HT1080 (cell line): ENCODE results near the gene NCKAP5L. TPM values are rescaled to one million over a fixed set of nuclear protein-coding genes. Genes with fewer than 3 reads are reported as not detected.
"Not testable (repeated sequence)": the region's sequence is repeated elsewhere in the genome, so short reads cannot be mapped to it uniquely, and the experiment has no call there.

Experiments used
- DNase-seq: peaks from one replicate; pipeline ENCODE4 v3.0.0-alpha.2; 2015; ENCODE audit warnings: low read depth
- total RNA-seq: library from RNA; depleted of rRNA; stranded (reverse); fragments of >200 nt; shearing (Covaris generic); gene quantifications from 2 replicates; pipeline ENCODE4 v1.2.3, GENCODE V29; 2014

Gene NCKAP5L
- total RNA-seq, 1 experiment from 2014 or later = 22.2 TPM

DNA sequence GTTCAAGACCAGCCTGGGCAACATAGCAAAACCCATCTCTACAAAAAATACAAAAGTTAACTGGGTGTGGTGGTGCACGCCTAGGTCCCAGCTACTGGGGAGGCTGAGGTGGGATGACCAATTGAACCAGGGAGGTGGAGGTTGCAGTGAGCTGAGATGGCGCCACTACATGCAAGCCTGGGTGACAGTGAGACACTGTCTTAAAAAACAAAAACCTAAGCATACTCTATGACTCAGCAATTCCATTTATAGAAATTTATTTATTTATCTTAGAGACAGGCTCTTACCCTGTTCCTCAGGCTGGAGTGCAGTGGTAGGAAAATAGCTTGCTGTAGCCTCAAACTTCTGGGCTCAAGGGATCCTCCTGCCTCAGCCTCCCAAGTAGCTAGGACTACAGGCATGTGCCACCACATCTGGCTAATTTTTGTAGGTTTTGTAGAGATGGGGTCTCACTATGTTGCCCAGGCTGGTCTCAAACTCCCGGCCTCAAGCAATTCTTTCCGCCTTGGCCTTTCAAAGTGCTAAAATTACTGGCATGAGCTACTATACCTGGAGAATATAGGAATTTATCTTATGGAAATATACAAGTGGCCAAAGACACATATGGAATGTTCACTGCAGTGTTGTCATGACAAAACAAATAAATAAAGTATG lies 43.3 kb downstream of the NCKAP5L start:
- DNase-seq = peak; percentile 23

GRCh38 chr12:49783917-49784676 lies 44.1 kb downstream of the NCKAP5L start:
- DNase-seq = no peak

- not testable (repeated sequence) for DNase-seq
Measured at GRCh38 chr12:49780914-49781313, 47.3 kb downstream of the NCKAP5L start.

GRCh38 chr12:49779581-49779980 lies 48.6 kb downstream of the NCKAP5L start:
- DNase-seq = no peak

DNA sequence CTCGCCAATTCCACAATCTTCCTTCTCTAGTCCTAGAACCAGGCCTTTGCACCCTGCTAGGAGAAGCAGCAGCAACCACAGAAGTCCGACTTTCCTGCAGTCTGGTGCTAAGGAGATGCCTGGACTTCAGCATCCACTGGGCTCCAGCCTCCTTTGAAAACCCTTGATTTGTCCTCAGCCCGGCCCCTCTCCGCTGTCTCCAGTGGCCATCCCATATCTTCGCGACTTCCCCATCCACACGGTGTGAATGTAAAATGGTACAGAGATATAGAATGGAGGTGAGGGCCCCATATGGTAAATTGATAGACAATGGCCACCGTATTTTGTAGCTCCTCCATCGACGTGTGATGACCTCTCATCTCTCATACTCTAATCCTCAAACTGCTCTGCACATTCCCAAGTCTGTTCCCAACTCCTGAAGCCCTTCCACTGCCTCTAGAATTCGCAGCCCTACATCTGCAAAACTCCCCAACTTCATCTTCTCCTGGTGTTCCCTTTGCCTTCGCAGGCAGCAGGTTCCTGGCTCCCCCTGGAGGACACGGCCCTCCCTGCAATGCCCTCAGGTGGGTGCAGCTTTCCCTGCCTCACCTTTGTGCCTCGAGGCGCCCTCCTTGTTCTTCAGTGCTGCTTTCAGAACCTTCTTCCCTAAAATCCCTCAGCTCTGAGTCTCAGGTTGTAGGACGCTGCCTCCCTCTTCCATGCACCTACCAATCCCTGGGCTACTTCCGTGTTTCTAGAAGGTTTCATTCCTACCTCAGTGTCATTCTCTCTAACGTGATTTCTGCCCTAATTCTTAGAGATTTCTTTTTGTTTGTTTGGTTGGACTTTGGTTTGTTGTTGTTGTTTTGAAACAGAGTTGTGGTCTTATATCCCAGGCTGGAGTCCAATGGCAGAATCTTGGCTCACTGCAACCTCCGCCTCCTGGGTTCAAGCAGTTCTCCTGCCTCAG lies 50.1 kb downstream of the NCKAP5L start:
- DNase-seq = peak; percentile 37

DNA sequence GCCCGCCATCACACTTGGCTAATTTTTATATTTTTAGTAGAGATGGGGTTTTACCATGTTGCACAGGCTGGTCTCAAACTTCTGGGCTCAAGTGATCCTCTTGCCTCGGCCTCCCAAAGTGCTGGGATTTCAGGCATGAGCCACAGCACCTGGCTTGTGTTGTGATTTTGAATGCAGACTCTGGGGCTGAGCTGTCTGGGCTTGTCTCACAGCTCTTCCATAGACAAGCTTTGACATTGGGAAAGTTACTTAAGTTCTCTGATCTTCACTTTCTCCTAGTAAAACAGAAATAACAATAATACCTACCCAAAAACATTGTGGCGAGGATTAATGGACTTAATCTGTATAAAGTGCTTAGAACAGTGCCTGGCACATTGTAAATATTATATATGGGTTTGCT lies 50.9 kb downstream of the NCKAP5L start:
- no peak for DNase-seq

DNA sequence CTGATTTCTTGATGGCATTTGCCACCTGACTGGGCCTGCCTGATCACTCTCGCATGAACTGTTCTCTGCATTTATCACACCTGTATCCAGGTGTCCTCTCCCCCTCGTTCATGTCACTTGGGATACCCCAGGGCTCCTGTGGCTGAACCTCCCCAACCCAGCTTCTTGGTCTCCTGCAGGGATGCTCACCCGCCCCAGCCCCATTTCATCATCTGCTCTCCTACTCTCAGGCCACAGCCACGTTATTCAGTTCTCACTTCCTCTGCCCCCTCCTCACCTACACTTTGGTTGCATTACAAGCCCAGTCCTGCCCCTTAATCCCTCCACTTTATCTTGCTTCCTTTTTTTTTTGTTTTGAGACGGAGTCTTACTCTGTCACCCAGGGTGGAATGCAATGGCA lies 51.4 kb downstream of the NCKAP5L start:
- DNase-seq = no peak

GRCh38 chr12:49776413-49776812 lies 51.8 kb downstream of the NCKAP5L start:
- DNase-seq = peak; percentile 61

DNA sequence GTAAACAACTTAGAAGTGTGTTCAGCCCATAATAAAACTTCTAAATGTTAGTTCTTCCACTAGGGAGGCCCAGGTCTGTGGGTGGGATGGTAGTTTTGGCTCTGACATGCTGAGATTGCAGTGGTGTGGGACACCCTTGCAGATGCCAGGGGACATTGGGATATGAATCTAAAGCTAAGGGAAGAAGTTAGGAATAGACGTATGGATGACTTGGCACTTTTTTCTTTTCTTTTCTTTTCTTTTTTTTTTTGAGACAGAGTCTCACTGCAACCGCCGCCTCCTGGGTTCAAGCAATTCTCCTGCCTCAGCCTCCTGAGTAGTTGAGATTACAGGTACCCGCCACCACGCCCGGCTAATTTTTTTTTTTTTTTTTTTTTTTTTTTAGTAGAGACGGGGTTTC lies 55.1 kb downstream of the NCKAP5L start:
- not testable (repeated sequence) for DNase-seq

- DNase-seq = no peak
Measured at GRCh38 chr12:49767333-49767732, 60.9 kb downstream of the NCKAP5L start.

- DNase-seq = no peak
Measured at GRCh38 chr12:49766115-49766455, 62.1 kb downstream of the NCKAP5L start.

DNA sequence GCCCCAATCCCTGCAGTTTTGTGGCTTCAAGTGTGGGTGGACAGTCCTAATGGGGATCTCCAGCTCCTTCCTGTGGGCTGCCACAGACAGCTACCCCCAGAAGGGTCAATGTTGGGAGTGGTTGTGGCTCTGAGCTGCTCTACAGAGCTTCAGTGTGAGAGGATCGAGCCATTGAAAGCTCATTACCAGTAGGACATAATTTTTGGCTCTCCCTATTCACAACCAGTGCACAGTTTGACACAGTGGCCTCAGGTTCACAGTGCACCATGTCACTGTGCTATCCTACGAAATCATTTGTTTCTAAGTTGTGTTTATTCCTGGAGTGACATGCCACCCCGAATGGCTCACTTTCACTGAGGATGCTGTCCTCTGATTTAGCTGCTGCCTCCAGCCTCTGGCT lies 64.1 kb downstream of the NCKAP5L start:
- DNase-seq = no peak

- peak; percentile 51 for DNase-seq
Measured at GRCh38 chr12:49763006-49763591, 65.1 kb downstream of the NCKAP5L start.

GRCh38 chr12:49762468-49762847 lies 65.8 kb downstream of the NCKAP5L start:
- DNase-seq = no peak

- DNase-seq = no peak
Measured at GRCh38 chr12:49761677-49762467, 66.3 kb downstream of the NCKAP5L start.

- no peak for DNase-seq
Measured at GRCh38 chr12:49750996-49751393, 77.2 kb downstream of the NCKAP5L start.

DNA sequence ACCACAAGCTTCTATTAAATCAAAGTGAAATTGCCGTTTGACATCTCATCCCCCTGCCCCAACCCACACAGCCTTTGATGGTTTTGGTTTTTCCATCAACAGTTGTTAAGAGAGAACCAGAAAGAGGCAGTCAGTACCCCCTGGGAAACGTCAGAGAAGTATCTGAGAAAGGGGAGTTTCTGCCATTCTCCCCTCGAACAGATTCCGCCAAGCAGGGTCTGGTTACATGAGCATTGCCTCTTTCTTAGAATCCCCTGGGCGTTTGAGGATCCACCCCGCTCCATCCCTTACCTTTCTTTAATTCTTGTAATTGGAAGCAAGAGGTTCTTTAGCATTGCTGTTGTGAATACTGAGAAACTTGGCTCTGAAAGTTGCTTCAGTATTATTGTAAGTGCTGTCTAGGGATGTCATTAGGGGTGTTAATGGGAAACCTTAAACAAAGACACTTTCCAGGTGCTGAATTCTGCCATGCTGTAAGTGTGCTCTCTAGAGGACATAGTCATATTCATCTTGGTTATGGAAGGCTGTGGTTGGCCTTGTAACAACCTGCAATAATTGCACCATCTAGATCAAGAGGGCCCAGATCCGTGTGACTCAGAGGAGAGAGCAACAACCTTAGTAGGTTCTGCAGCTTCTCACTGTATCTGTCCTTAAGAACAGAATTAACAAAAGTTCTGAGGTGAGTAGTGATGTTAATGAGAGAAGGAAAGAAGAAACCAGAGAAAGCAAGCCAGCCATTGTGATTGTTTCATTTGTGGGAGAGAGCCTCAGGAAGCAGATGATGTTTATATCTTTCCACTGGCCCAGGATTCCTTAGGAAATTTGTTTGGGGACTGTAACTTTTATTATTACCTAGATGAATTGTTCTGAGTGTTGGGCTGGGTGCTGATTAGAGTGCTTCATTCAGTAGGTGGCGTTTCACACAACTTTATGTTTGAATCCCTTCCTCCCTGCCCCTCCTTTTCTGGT lies 77.9 kb downstream of the NCKAP5L start:
- peak; percentile 64 for DNase-seq

- no peak for DNase-seq
Measured at GRCh38 chr12:49748800-49749199, 79.4 kb downstream of the NCKAP5L start.

- no peak for DNase-seq
Measured at GRCh38 chr12:49748306-49748705, 79.9 kb downstream of the NCKAP5L start.
